Measurements from ENCODE around the gene DHRS13.

- TF ChIP-seq CTCF (conservative IDR thresholded peaks at IDR 0.05 in 1 of 2, IDR thresholded peaks at IDR 0.05 in 1 of 2; ENCODE audit: extremely low read depth in 1 of 2, insufficient read depth in 1 of 2, low read depth in 1 of 2, low read length in 2 of 2) (no peak), EZH2 (IDR thresholded peaks at IDR 0.05; ENCODE audit: borderline replicate concordance, low read length) (no peak)
Observed at GRCh38 chr17:28910534-28910933, 7.7 kb upstream of the DHRS13 start.
